Type B pancreatic cell (in vitro differentiated cells): ENCODE data around the gene SH2D5. TPM values are rescaled to one million over a fixed set of nuclear protein-coding genes. Genes with fewer than 3 reads are reported as not detected.

Experiments used
- DNase-seq: peaks from one replicate; pipeline ENCODE4 v3.0.0; 2021; ENCODE audit warnings: mixed read lengths; ENCODE audit not compliant: unreplicated experiment; ENCODE audit errors: extremely low spot score
- H3K27ac Mint-ChIP-seq: 2 replicates; pipeline ENCODE4 v1.8.0; 2021; ENCODE audit warnings: mild to moderate bottlenecking, mixed read lengths
- H3K27me3 Mint-ChIP-seq: 2 replicates; pipeline ENCODE4 v1.8.0; 2021; ENCODE audit warnings: mixed read lengths
- H3K36me3 Mint-ChIP-seq: 2 replicates; pipeline ENCODE4 v1.8.0; 2021; ENCODE audit warnings: mixed read lengths
- H3K4me1 Mint-ChIP-seq: one replicate; pipeline ENCODE4 v1.8.0; 2021; ENCODE audit warnings: mixed read lengths; ENCODE audit not compliant: unreplicated experiment
- H3K4me3 Mint-ChIP-seq: 2 replicates; pipeline ENCODE4 v1.8.0; 2021; ENCODE audit warnings: mild to moderate bottlenecking, mixed read lengths
- H3K9me3 Mint-ChIP-seq: 2 replicates; pipeline ENCODE4 v1.8.0; 2021; ENCODE audit warnings: mixed read lengths
- total RNA-seq: library from RNA; stranded (reverse); gene quantifications from 2 replicates; pipeline ENCODE4 v1.2.1, GENCODE V29; 2021; ENCODE audit warnings: low replicate concordance
- TF ChIP-seq, protein P1 (sequence below): fragments of 200-600 bp; sonication (generic); conservative IDR thresholded peaks from 2 replicates; pipeline ENCODE4 v1.5.0; 2021; ENCODE audit warnings: antibody characterized with exemption, mild to moderate bottlenecking

The SH2D5 gene
- total RNA-seq, 1 donor from 2014 or later: 1.4 TPM

DNA sequence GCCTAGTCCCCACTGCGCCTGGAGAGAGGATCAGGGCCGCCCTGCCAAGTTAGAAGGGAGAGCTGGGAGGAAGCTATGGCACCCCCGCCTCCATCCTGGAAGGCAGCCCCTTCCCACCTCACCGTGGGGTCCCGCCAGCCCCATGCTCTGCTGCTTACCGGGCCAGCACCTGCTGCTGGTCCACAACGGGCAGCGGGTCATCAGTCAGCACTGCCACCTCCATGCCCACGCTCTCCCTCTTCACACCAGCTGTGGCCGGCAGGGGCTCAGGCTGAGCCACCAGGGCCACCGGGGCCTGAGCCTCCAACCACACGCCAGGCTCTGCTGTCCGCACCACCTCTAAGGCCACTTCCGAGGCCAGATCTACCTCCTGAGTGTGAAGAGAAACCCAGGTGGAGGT is 47.9 kb downstream of the SH2D5 start:
- Mint-ChIP-seq H3K9me3 (no peaks in the 10 kb centered on the region), H3K27me3 (no peaks in the 10 kb centered on the region), H3K4me3 (no peak overlapping the region), H3K27ac (no peak overlapping the region), H3K4me1 (no peaks in the 10 kb centered on the region), H3K36me3 (no peaks in the 10 kb centered on the region)
- TF ChIP-seq, protein P1, sequence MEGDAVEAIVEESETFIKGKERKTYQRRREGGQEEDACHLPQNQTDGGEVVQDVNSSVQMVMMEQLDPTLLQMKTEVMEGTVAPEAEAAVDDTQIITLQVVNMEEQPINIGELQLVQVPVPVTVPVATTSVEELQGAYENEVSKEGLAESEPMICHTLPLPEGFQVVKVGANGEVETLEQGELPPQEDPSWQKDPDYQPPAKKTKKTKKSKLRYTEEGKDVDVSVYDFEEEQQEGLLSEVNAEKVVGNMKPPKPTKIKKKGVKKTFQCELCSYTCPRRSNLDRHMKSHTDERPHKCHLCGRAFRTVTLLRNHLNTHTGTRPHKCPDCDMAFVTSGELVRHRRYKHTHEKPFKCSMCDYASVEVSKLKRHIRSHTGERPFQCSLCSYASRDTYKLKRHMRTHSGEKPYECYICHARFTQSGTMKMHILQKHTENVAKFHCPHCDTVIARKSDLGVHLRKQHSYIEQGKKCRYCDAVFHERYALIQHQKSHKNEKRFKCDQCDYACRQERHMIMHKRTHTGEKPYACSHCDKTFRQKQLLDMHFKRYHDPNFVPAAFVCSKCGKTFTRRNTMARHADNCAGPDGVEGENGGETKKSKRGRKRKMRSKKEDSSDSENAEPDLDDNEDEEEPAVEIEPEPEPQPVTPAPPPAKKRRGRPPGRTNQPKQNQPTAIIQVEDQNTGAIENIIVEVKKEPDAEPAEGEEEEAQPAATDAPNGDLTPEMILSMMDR: no peak
- no peak for DNase-seq

DNA sequence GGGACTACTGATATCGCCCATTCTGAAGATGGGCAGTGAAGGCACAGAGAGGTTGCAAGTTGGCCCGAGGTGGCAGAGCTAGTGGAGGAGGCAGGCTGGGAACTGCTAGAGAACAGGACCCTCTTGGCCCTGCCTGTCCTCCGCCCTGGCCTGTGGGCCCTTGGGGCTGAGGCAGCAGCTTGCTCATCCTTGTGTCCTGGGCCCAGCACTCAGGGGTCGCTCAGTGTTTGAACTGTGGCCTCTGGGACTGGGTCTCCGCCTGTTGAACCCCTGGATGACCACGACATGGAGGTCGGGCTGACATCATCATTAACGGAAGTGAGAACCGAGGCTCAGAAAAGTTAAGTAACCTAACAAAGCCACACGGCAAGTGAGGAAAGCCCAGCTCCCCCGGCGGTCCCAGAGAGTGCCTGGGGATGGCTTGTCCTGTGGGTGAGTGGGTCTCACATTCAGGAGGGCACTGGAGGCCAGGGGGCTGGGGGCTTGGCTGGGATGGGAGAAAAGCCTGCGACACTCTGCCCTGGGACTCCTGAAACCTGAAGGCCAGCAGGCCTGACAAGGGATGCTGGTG is 48.4 kb downstream of the SH2D5 start:
- no peaks in the 10 kb centered on the region for H3K36me3 Mint-ChIP-seq
- H3K27ac Mint-ChIP-seq: no peak overlapping the region
- TF ChIP-seq, protein P1: no peak
- no peaks in the 10 kb centered on the region for H3K9me3 Mint-ChIP-seq
- no peaks in the 10 kb centered on the region for H3K4me1 Mint-ChIP-seq
- no peak for DNase-seq
- H3K4me3 Mint-ChIP-seq: no peak overlapping the region
- no peaks in the 10 kb centered on the region for H3K27me3 Mint-ChIP-seq

DNA sequence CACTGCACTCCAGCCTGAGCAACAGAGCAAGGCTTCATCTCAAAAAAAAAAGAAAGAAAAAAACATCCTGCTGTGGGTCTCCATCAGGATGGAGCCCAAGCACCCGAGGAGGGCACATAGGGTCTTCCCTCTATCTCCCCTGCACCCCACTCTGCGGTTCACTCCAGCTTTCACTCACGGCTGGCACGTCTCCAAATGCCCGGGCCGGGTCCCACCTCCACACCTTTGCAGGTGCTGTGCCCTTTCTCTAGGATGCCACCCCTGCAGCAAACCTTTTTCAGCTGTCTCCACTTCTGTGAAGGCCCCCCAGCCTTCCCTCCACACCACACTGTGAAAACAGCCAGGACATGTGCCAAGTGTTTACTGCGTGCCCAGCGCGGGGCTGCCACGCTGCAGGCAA is 48.9 kb downstream of the SH2D5 start:
- H3K9me3 Mint-ChIP-seq: no peaks in the 10 kb centered on the region
- DNase-seq: no peak
- H3K36me3 Mint-ChIP-seq: no peaks in the 10 kb centered on the region
- H3K27me3 Mint-ChIP-seq: no peaks in the 10 kb centered on the region
- no peak overlapping the region for H3K4me3 Mint-ChIP-seq
- no peaks in the 10 kb centered on the region for H3K4me1 Mint-ChIP-seq
- H3K27ac Mint-ChIP-seq: no peak overlapping the region
- TF ChIP-seq, protein P1: no peak

DNA sequence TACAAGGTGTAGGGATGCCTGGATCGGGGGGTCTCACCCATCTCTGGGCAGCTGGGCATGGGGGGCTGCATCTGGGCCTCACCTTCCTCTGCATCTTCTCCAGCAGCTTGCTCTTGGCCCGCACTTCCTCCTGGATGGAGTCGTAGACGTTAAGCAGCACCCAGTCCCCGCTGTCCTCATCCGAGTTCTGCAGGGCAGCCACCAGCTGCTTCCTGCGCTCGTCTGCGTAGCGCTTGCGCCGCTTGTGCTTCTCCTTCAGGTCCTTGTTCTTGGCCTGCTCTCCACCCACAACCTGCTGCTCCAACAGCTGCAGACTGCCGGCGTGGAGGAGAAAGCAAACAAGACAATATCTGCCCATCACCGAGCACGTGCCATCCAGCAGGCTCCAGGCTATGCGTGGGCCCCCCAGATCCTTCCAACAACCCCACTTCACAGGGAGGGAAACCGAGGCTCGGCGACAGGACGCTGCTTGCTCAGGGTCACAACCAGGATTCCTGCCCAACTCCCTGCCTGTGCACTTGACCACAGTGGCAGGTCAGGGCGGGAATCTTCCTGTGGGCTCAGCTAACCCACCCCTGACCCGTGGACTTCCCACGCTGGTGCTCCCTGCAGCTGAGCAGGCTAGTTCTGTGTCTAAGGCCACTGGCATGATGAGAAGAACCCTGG is 49.8 kb downstream of the SH2D5 start:
- DNase-seq: no peak
- Mint-ChIP-seq H3K9me3 (no peaks in the 10 kb centered on the region), H3K4me1 (no peaks in the 10 kb centered on the region), H3K4me3 (no peak overlapping the region), H3K36me3 (no peaks in the 10 kb centered on the region), H3K27ac (no peak overlapping the region), H3K27me3 (peaks cover 2% of the 10 kb centered on the region)
- TF ChIP-seq, protein P1: no peak

DNA sequence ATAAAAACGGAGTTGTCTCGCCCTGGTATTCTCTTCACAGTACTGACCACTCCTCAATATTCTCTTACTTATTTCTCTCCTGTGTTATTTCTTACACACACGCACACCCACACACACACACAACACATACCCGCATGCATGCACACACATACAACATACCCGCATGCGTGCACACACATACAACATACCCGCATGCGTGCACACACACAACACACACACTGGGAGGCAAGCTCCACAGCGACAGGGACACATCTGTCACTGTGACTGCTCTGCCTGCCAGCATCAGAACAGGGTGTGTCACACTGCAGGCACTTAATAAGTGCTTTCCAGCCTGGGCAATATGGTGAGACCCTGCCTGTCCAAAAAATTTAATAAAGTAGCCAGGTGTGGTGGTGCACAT is 50.5 kb downstream of the SH2D5 start:
- Mint-ChIP-seq H3K36me3 (no peaks in the 10 kb centered on the region), H3K9me3 (no peaks in the 10 kb centered on the region), H3K27ac (no peak overlapping the region), H3K4me1 (no peaks in the 10 kb centered on the region), H3K27me3 (peaks cover 3% of the 10 kb centered on the region), H3K4me3 (no peak overlapping the region)
- no peak for DNase-seq
- TF ChIP-seq, protein P1: no peak
